ENCODE results near the gene DRC3.
A peak's percentile ranks its signal among the peaks of the same experiment; 100 is the strongest.

Gene DRC3

DNA sequence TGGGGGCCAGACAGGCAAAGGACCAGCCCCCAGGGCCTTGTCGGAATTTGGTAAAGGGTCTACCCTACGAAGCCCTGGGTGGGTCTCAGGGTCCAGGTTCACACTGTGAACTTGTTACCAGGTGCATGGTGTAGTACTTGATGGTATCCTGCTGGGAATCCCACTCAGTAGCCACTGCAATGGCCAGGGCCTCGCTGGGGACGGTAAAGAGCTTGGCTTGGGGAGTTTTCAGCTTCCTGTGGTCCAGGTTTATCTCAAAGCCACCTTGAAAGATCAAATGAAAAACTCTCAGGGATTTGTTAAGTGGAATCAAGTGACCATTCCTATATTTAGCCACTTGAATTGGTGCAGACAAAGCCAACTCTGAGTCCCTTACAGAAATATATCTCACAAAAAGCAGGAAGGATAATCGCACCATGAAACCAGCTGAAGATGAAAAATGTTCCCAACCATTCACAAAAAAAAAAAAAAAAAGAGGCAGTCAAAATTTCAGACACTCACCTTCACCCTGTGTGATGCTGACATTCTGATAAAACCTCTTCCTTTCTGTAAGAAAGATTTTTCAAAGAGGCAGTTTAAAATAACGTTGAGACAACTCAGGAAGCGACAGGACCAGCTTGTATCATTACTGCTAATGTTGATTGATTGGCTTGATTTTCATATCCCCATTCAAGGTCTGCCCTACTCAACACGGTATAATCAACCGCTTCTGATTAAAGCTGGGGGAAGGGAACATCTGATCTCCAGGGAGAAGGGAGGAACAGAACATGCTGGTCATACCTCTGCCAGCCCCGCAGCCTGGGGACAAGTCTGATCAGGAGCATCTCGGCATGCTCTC, 55.7 kb downstream of the DRC3 start:
- no peak for DNase-seq

- no peak for DNase-seq
Measured at GRCh38 chr17:18028952-18029540, 56.4 kb downstream of the DRC3 start.

- no peak for DNase-seq
Measured at GRCh38 chr17:18031955-18032354, 59.3 kb downstream of the DRC3 start.

GRCh38 chr17:18033442-18034099, 60.9 kb downstream of the DRC3 start:
- DNase-seq: peak; percentile 82

GRCh38 chr17:18035704-18036103, 63.0 kb downstream of the DRC3 start:
- no peak for DNase-seq

DNA sequence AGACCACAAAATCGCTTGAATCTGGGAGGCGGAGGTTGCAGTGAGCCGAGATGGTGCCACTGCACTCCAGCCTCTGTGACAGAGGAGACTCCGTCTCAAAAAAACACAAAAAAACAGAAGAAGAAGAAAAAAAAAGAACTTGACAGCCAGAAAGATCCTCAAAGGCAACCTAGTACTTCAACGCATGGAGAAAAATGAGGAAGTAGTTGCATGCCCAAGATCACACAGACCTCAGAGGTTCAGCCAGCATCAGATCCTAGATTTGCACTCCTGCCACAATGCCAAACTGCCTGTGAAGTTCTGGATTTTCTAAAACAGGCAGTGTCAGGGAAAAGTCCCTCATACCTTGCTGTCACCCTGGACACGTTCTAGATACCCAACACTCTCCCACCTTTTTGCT, 64.8 kb downstream of the DRC3 start:
- no peak for DNase-seq

DNA sequence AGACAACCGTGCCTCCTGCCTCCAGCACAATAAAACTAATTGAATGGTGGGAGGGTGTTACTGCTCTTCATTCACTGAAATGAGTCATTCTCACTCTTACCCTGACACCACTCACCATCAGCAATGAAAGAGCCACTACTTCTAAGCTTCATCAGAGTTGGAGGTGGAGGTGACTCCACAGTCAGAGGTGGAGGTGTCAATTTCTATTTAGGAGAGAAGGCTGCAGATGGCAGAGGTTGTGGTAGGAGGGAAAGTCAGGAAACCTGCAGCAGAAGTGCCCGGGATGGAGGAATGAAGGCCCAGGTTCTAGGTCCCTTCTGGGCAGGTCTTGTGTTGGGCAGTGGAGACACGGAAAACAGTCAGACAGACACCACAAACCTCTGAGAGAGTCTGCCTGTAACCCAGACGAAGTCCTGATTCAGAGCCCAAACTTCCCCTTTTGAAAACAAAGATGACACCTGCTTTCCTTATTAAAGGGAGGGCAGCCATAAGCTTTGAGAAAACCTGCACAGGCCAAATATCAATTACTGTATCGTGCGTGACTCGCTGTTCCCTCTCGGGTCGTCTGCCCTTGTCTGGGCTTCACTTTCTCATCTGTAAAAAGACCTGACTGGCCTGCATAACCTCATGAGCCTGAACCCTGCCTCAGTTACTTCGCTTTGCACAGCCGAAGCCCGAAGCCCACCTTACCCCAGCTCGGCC, 65.6 kb downstream of the DRC3 start:
- DNase-seq: peak; percentile 20

- peak; percentile 100 for DNase-seq
Measured at GRCh38 chr17:18038861-18039534, 66.3 kb downstream of the DRC3 start, which contains the start of the genes ATPAF2 and GID4. ATPAF2 (minus strand) TSS chr17:18039168; CDS start chr17:18039013, 155 bp downstream. GID4 (plus strand) TSS chr17:18039408; CDS start chr17:18039465, 57 bp downstream.

GRCh38 chr17:18039535-18040260, 67.0 kb downstream of the DRC3 start:
- DNase-seq: no peak

GRCh38 chr17:18040261-18040858, 67.7 kb downstream of the DRC3 start:
- DNase-seq: no peak

DNA sequence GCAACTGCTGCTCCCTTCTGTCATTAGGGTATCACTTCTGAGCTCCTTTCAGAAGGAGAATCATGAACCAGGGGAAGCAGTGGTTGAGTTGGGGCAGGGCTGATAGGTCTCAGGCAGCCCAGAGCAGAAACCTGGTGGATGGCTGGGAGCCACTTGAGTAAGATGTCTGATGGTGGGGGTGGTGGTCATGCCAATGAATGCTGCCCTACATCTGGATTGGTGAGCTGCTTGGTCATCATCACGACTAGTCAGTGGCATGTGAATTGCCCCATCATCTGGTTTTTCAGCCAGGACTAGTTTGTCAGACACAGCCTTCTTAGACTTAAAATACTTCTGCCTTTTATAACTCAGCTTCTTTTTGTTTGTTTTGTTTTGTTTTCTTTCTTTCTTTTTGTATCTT, 69.1 kb downstream of the DRC3 start:
- no peak for DNase-seq

DNA sequence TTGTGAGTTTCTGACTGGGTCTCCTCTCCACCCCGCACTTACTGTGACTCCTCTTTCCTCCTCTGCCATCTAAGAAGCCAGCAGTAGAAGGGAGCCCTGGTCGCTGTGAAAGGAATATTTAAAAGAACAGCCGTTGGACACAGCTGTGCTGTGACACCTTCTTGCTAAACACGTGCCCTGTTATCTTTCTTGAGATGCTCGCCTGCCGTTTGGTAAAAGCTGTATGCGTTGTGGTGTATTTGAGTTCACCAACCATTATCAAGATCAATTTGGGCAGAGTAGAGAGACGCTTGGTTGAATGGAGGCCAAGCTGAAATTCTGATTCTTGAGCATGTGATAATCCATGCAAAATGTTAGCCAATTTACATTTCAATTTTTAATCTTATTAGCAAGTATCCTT, 70.3 kb downstream of the DRC3 start:
- DNase-seq: no peak

DNA sequence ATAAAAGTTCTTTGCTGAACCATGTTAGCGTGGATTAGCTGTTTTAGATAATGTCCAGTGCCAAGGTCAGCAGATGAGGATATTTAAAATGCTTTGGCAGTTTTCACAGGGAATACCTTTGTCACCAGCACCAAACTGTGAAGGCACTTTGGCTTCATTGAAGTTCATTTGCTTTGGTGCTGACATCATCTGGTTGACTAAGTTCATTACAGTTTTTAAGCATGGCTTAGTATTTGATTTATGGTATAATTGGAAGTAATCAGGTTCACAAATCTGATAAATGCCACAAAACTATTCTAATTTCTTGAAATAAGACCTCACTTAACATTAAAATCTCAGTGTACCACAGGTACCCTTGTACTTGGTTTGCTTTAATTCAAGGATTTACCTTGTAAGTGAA, 70.8 kb downstream of the DRC3 start:
- peak; percentile 15 for DNase-seq

DNA sequence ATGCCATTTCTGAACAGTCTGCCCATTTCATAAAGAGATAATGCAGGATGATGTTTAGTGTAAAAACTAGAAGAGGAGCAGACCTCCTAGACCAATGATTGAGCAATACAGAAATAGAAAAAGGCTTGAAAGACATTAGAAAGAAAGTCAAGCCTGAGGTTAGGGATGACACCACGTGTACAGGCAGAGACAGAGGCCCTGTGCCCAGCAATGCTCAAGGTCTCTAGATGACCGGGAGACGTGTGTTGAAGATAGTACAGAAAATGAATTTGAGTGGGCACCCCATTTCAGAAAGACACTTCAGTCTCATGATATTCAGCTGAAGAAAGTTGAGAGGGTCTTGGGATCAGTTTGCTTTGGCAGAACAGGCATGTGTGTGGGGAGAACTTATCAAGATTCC, 71.9 kb downstream of the DRC3 start:
- no peak for DNase-seq

DNA sequence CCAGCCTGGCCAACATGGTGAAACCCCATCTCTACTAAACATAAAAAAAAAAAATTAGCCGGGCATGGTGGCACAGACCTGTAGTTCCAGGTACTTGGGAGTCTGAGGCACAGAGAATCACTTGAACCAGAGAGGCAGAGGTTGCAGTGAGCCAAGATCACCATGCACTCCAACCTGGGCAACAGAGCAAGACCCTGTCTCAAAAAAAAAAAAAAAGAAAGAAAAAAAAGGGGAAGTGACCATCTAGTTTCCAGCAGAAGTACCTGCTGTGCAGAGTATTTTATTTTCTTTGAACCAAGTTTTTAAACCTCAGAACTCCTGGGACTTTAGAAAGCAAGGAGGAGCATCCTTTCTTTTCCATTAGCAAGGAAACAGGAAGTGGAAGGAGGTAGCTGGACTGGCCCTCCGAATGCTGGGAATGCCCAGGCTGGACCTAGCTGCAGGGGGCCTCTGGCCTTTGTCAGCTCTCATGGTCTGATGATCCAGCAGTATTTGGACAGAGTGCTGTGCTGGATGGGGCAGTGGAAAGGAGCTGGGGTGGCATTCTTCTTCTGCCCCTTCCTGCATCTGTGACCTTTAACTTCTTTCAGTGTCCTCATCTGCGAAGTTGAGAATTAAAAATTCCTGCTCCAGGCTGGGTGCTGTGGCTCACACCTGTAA, 73.2 kb downstream of the DRC3 start:
- DNase-seq: no peak

- no peak for DNase-seq
Measured at GRCh38 chr17:18055597-18055996, 82.9 kb downstream of the DRC3 start.

- no peak for DNase-seq
Measured at GRCh38 chr17:18056214-18056613, 83.6 kb downstream of the DRC3 start.

- no peak for DNase-seq
Measured at GRCh38 chr17:18059283-18059682, 86.6 kb downstream of the DRC3 start.

DNA sequence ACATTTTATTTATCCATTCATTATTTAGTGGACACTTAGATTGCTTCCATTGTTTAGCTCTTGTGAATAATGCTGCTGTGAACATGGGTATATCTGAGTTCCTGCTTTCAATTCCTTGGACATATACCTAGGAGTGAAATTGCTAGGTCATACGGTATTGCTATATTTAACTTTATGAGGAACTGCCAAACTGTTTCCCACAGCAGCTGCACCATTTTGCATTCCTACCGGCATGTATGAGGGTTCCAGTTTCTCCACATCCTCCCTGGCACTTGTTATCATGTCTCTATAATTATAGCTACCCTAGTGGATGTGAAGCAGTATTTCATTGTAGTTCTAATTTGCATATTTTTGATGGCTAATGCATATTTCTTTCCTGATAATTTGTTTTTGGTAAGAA, 91.4 kb downstream of the DRC3 start:
- DNase-seq: no peak

DNA sequence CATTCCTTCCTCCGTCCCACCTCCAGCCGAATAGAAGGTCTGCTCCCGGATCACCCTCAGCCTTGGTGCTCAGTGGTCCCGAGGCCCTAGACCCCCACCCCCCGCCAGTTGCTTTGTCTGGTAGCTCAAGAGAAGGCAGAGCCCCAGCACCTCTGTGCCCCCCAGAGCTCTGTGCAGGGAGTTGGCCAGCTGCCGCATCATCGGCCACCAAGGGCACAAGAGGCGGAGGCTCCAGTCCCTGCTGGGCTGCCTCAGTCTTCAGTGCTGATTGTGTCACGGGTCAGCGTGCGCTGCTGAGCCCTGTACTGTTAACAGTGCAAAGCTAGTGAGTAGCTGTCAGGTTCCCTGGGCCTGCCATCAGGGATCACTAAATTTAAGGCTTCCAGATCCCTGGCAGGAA, 92.9 kb downstream of the DRC3 start:
- no peak for DNase-seq

Measured in CD4-positive, alpha-beta T cell treated with Interleukin-12 subunit alpha and Interleukin-12 subunit beta, for 1 hour (primary cell).